SU-DHL-6 (cell line): ENCODE measurements around the gene SLC44A1.

Source experiments
- H2AFZ ChIP-seq: fragments of 200-600 bp; sonication (generic); 2 replicates; pipeline ENCODE4 v1.6.1; 2014; ENCODE audit warnings: low read depth, mild to moderate bottlenecking, moderate library complexity, mixed read lengths, antibody characterized with exemption, low read length; ENCODE audit not compliant: severe bottlenecking
- H3F3A ChIP-seq: fragments of 200-600 bp; shearing (Covaris generic); 2 replicates; pipeline ENCODE4 v1.6.0; 2016; ENCODE audit warnings: antibody characterized with exemption, mild to moderate bottlenecking; ENCODE audit not compliant: insufficient read depth
- H3K27ac ChIP-seq: fragments of 200-600 bp; sonication (generic); 2 replicates; pipeline ENCODE4 v1.5.1; 2016; ENCODE audit warnings: low read depth, mild to moderate bottlenecking, low read length, moderate library complexity, mixed read lengths
- H3K27me3 ChIP-seq: fragments of 200-600 bp; sonication (generic), shearing (Covaris generic); 2 replicates; pipeline ENCODE4 v1.6.0; 2014; ENCODE audit warnings: mild to moderate bottlenecking, low read length
- H3K36me3 ChIP-seq: fragments of 200-600 bp; sonication (generic); 2 replicates; pipeline ENCODE4 v1.6.1; 2014; ENCODE audit warnings: mild to moderate bottlenecking, low read length, mixed read lengths
- H3K4me2 ChIP-seq: fragments of 300-600, 200-600 bp; shearing (Covaris generic), sonication (generic); 2 replicates; pipeline ENCODE4 v1.6.0; 2014; ENCODE audit warnings: low read length, low read depth, mild to moderate bottlenecking; ENCODE audit not compliant: poor library complexity, severe bottlenecking
- H3K4me3 ChIP-seq: fragments of 200-600 bp; sonication (generic); 2 replicates; pipeline ENCODE4 v1.5.1; 2014; ENCODE audit warnings: antibody characterized with exemption, low read length, mild to moderate bottlenecking, mixed read lengths; ENCODE audit not compliant: insufficient read depth, poor library complexity, severe bottlenecking
- H3K79me2 ChIP-seq: fragments of 200-600 bp; sonication (generic); 2 replicates; pipeline ENCODE4 v1.6.1; 2014; ENCODE audit warnings: mild to moderate bottlenecking, low read length, moderate library complexity; ENCODE audit not compliant: insufficient read depth
- H3K9ac ChIP-seq: fragments of 200-600 bp; sonication (generic); 2 replicates; pipeline ENCODE4 v1.7.0; 2014; ENCODE audit warnings: mild to moderate bottlenecking, low read length
- H3K9me2 ChIP-seq: fragments of 200-600 bp; sonication (generic); replicated peaks from 2 replicates; pipeline ENCODE4 v1.6.1; 2014; ENCODE audit warnings: low read length; ENCODE audit not compliant: insufficient read depth
- H3K9me3 ChIP-seq: fragments of 200-600 bp; sonication (generic); 2 replicates; pipeline ENCODE4 v1.6.1; 2014; ENCODE audit warnings: low read length, mixed read lengths; ENCODE audit not compliant: insufficient read depth
- H4K20me1 ChIP-seq: fragments of 200-600 bp; sonication (generic); 2 replicates; pipeline ENCODE4 v1.6.1; 2014; ENCODE audit warnings: low read depth, mild to moderate bottlenecking, antibody characterized with exemption, low read length, moderate library complexity, mixed read lengths
- CTCF ChIP-seq: fragments of 200-600 bp; sonication (generic); IDR thresholded peaks from one replicate; pipeline ENCODE4 v1.5.1; 2017; ENCODE audit warnings: antibody characterized with exemption, mild to moderate bottlenecking, low read length, moderate library complexity; ENCODE audit not compliant: insufficient read depth, poor library complexity, severe bottlenecking
- EZH2phosphoT487 ChIP-seq: fragments of 200-600 bp; sonication (generic), shearing (Covaris generic); conservative IDR thresholded peaks from 2 replicates; pipeline ENCODE4 v1.6.1; 2018; ENCODE audit warnings: mild to moderate bottlenecking, antibody characterized with exemption, low read length, moderate library complexity, mixed read lengths

The SLC44A1 gene

GRCh38 chr9:105483618-105484017 lies 239.2 kb downstream of the SLC44A1 start:
- no peaks in the 10 kb centered on the region for H3K36me3 ChIP-seq
- H4K20me1 ChIP-seq = no peaks in the 10 kb centered on the region
- no peak overlapping the region for H3K4me2 ChIP-seq

GRCh38 chr9:105484226-105484625 lies 239.8 kb downstream of the SLC44A1 start:
- no peaks in the 10 kb centered on the region for H3K9me3 ChIP-seq
- TF ChIP-seq EZH2phosphoT487 (no peak), CTCF (no peak)
- no peak overlapping the region for H3K9ac ChIP-seq
- no peaks in the 10 kb centered on the region for H3K9me2 ChIP-seq
- H3K79me2 ChIP-seq = no peaks in the 10 kb centered on the region
- no peaks in the 10 kb centered on the region for H3F3A ChIP-seq
- no peak overlapping the region for H3K4me2 ChIP-seq
- H4K20me1 ChIP-seq = no peaks in the 10 kb centered on the region
- no peaks in the 10 kb centered on the region for H3K36me3 ChIP-seq
- no peaks in the 10 kb centered on the region for H3K27me3 ChIP-seq
- H3K27ac ChIP-seq = no peak overlapping the region
- H2AFZ ChIP-seq = no peak overlapping the region
- H3K4me3 ChIP-seq = no peak overlapping the region

More at GRCh38 chr9:105483618-105484017, 239.2 kb downstream of the SLC44A1 start:
- Histone ChIP-seq H3K27me3 (no peaks in the 10 kb centered on the region), H3K9ac (no peak overlapping the region), H3K27ac (no peak overlapping the region), H3K79me2 (no peaks in the 10 kb centered on the region), H3K4me3 (no peak overlapping the region), H3K9me2 (no peaks in the 10 kb centered on the region), H2AFZ (no peak overlapping the region), H3K9me3 (no peaks in the 10 kb centered on the region), H3F3A (no peaks in the 10 kb centered on the region)
- TF ChIP-seq EZH2phosphoT487 = no peak
- no peak for TF ChIP-seq CTCF

DNA sequence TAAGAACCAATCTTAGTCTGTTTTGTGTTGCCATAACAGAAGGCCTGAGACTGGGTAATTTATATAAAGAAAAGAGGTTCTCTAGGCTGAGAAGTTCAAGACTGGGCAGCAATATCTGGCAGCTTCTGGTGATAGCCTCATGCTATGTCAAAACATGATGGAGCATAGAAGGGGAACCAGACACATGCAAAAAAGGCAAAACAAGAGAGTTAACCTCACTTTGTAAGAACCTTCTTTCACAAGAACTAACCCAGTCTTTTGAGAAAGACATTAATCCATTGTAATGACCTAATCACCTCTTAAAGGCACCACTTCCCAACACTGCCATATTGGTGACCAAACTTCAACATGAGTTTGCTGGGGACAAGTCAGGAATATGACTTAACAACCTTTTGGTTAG lies 240.7 kb downstream of the SLC44A1 start:
- Histone ChIP-seq H3K4me3 (no peak overlapping the region), H3K27me3 (no peaks in the 10 kb centered on the region), H2AFZ (no peak overlapping the region), H3K9ac (no peak overlapping the region), H3K9me3 (no peaks in the 10 kb centered on the region), H3K9me2 (no peaks in the 10 kb centered on the region), H3F3A (no peaks in the 10 kb centered on the region), H4K20me1 (no peaks in the 10 kb centered on the region), H3K27ac (no peak overlapping the region), H3K4me2 (no peak overlapping the region), H3K36me3 (no peaks in the 10 kb centered on the region), H3K79me2 (no peaks in the 10 kb centered on the region)
- TF ChIP-seq CTCF (no peak), EZH2phosphoT487 (no peak)
